Peyer's patch (tissue), 4 donors: ENCODE data around the gene COL13A1. TPM values are rescaled to one million over a fixed set of nuclear protein-coding genes. Genes with fewer than 3 reads are reported as not detected.

Source experiments
- DNase-seq, 3 donors: peaks; one replicate each; pipeline ENCODE4 v3.0.0-alpha.2; 2017 to 2019
- H3K27ac ChIP-seq, 4 donors: fragments of 200-600 bp; sonication (generic); one replicate each; pipeline ENCODE4 v1.5.1; 2016 to 2019
- H3K27me3 ChIP-seq, 2 donors: fragments of 200-600 bp; sonication (generic); one replicate each; pipeline ENCODE4 v1.5.1; 2019
- H3K36me3 ChIP-seq, 3 donors: fragments of 200-600 bp; sonication (generic); one replicate each; pipeline ENCODE4 v1.5.1; 2016 to 2019
- H3K4me1 ChIP-seq, 4 donors: fragments of 200-600 bp; sonication (generic); one replicate each; pipeline ENCODE4 v1.5.1; 2016 to 2019
- H3K4me3 ChIP-seq, 4 donors: fragments of 200-600 bp; sonication (generic); 1 replicate in 3 of 4; 2 replicates in 1 of 4; pipeline ENCODE4 v1.5.1; 2016 to 2019; ENCODE audit warnings: mild to moderate bottlenecking in 1 of 4
- H3K9me3 ChIP-seq, 4 donors: fragments of 200-600 bp; sonication (generic); one replicate each; pipeline ENCODE4 v1.5.1; 2016 to 2019; ENCODE audit warnings: mild to moderate bottlenecking in 1 of 4
- CTCF ChIP-seq, 6 experiments: fragments of 450-650 bp in 4 of 6; fragments of 200-600 bp in 2 of 6; sonication (generic) in 1 of 6; IDR thresholded peaks; one replicate each; pipeline ENCODE4 v1.5.1; 2017 to 2019; ENCODE audit warnings: antibody characterized with exemption in 6 of 6, mild to moderate bottlenecking in 3 of 6, moderate library complexity in 1 of 6
- POLR2A ChIP-seq, 2 donors: fragments of 450-650 bp; IDR thresholded peaks; one replicate each; pipeline ENCODE4 v1.5.1; 2017; ENCODE audit warnings: antibody characterized with exemption in 2 of 2, mild to moderate bottlenecking in 2 of 2, moderate library complexity in 2 of 2
- total RNA-seq, 4 donors: library from RNA; depleted of rRNA; stranded (reverse); fragments of >200 nt; gene quantifications; one replicate each; pipeline ENCODE4 v1.1.0, GENCODE V29; 2016

COL13A1 gene
- total RNA-seq, 4 donors from 2014 or later, result 0.94 to 6.6 (median 3.9) TPM; not detected in 1

- no peaks in the 10 kb centered on the region for H3K9me3 ChIP-seq
- TF ChIP-seq POLR2A (IDR thresholded peaks at IDR 0.05) (no peak), CTCF (IDR thresholded peaks at IDR 0.05) (no peak)
- H3K4me3 ChIP-seq, result peak overlapping the region in 1 of 4 donors; percentile 1
- DNase-seq, result no peak
- peak overlapping the region in 3 of 4 donors; percentile 51 to 87 (median 58) for H3K27ac ChIP-seq
- no peaks in the 10 kb centered on the region for H3K27me3 ChIP-seq
- no peaks in the 10 kb centered on the region for H3K36me3 ChIP-seq
- H3K4me1 ChIP-seq, result peaks cover 0 to 48% (median 9%) of the 10 kb centered on the region in 4 donors
These were observed 96.3 kb downstream of the COL13A1 start for GRCh38 chr10:69897999-69898398.

GRCh38 chr10:69898524-69898923 is 96.8 kb downstream of the COL13A1 start:
- peak overlapping the region in 1 of 4 donors; percentile 1 for H3K4me3 ChIP-seq
- peaks cover 0 to 47% (median 9%) of the 10 kb centered on the region in 4 donors for H3K4me1 ChIP-seq
- DNase-seq, result peak in 2 of 3 donors; percentile 86 to 89
- no peaks in the 10 kb centered on the region for H3K36me3 ChIP-seq
- H3K27ac ChIP-seq, result peak overlapping the region in 3 of 4 donors; percentile 51 to 87 (median 58)
- H3K9me3 ChIP-seq, result no peaks in the 10 kb centered on the region
- H3K27me3 ChIP-seq, result no peaks in the 10 kb centered on the region
- TF ChIP-seq CTCF (IDR thresholded peaks at IDR 0.05) (peak in 2 of 6 experiments; percentile 14 to 21), POLR2A (IDR thresholded peaks at IDR 0.05) (peak in 1 of 2 donors; percentile 57)

GRCh38 chr10:69898941-69899340 is 97.2 kb downstream of the COL13A1 start:
- H3K9me3 ChIP-seq, result no peaks in the 10 kb centered on the region
- H3K27ac ChIP-seq, result peak overlapping the region in 3 of 4 donors; percentile 46 to 87 (median 50)
- H3K4me1 ChIP-seq, result peaks cover 0 to 43% (median 9%) of the 10 kb centered on the region in 4 donors
- no peak overlapping the region for H3K4me3 ChIP-seq
- no peak for DNase-seq
- no peaks in the 10 kb centered on the region for H3K36me3 ChIP-seq
- TF ChIP-seq CTCF (IDR thresholded peaks at IDR 0.05) (no peak), POLR2A (IDR thresholded peaks at IDR 0.05) (no peak)
- no peaks in the 10 kb centered on the region for H3K27me3 ChIP-seq

GRCh38 chr10:69899727-69900595 is 98.3 kb downstream of the COL13A1 start:
- Histone ChIP-seq H3K4me1 (peaks cover 0 to 37% (median 8%) of the 10 kb centered on the region in 4 donors), H3K27ac (peak overlapping the region in 3 of 4 donors; percentile 46 to 87 (median 50)), H3K9me3 (no peaks in the 10 kb centered on the region), H3K4me3 (no peak overlapping the region), H3K27me3 (no peaks in the 10 kb centered on the region), H3K36me3 (no peaks in the 10 kb centered on the region)
- TF ChIP-seq POLR2A (IDR thresholded peaks at IDR 0.05) (no peak), CTCF (IDR thresholded peaks at IDR 0.05) (no peak)
- DNase-seq, result peak in 1 of 3 donors; percentile 53

GRCh38 chr10:69901022-69901421 is 99.3 kb downstream of the COL13A1 start:
- H3K4me1 ChIP-seq, result peaks cover 0 to 37% (median 8%) of the 10 kb centered on the region in 4 donors
- DNase-seq, result no peak
- TF ChIP-seq CTCF (IDR thresholded peaks at IDR 0.05) (no peak), POLR2A (IDR thresholded peaks at IDR 0.05) (no peak)

More at GRCh38 chr10:69901022-69901421, 99.3 kb downstream of the COL13A1 start:
- no peak overlapping the region for H3K4me3 ChIP-seq
- no peaks in the 10 kb centered on the region for H3K9me3 ChIP-seq
- no peaks in the 10 kb centered on the region for H3K36me3 ChIP-seq
- peak overlapping the region in 1 of 4 donors; percentile 72 for H3K27ac ChIP-seq
- H3K27me3 ChIP-seq, result no peaks in the 10 kb centered on the region
